Activated CD8-positive, alpha-beta memory T cell treated with anti-CD3 and anti-CD28 coated beads for 36 hours (primary cell): ENCODE measurements around the gene CAP2. TPM values are rescaled to one million over a fixed set of nuclear protein-coding genes. Genes with fewer than 3 reads are reported as not detected.
"Not testable (repeated sequence)": the region's sequence is repeated elsewhere in the genome, so short reads cannot be mapped to it uniquely, and the experiment has no call there.

ENCODE experiments used
- CTCF ChIA-PET: fragments of 350-600 bp; sonication (Branson Sonifier 250); formaldehyde crosslinking; loops from one replicate; lab custom pipeline; 2021; ENCODE audit warnings: antibody characterized with exemption; lab: Charles Lee
- POLR2A ChIA-PET: fragments of 350-600 bp; sonication (Branson Sonifier 250); formaldehyde crosslinking; loops from one replicate; lab custom pipeline; 2021; ENCODE audit warnings: antibody characterized with exemption; lab: Charles Lee
- total RNA-seq, 2 experiments: library from RNA; stranded (reverse); gene quantifications; one replicate each; pipeline ENCODE4 v1.2.3, GENCODE V29; 2021

CAP2 gene
- total RNA-seq, 2 experiments from 2014 or later = not detected

DNA sequence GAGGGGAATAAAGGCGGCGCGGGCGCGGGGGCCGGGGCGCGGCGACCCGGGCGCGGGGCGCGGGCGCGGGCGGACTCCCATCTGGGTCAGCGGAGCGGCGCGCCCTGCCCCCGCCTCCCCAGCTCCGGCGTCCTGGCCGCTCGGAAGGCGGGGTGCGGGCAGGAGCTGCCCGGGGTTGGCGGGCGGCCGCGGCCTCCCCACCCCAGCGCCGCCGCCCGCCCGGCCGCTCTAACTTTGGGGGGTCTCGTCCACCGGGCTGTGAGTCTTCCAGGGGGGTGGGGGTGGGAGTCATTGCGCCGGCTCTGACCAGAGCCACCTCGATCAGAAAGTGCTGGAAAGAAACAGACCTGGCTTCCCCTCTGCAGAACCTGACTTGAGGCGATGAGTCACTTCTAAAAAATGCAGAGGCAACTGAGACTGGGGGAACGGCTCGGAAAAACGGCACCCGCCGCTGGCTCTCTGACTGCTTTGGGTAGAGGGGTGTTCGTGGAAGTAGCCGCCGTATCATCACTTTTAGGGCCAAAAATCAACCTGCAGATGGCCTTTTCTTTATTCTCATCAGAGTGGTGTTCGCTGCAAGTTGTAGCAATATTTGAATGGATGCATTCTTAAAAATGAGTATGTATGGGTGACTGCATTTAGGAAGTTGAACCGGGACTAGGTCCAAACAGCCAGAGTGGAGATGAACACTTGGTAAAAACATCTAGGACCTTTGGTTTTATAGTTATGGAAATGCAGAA, 667 bp downstream of the CAP2 start:
- ChIA-PET POLR2A (no interaction called here), CTCF (no interaction called here)

DNA sequence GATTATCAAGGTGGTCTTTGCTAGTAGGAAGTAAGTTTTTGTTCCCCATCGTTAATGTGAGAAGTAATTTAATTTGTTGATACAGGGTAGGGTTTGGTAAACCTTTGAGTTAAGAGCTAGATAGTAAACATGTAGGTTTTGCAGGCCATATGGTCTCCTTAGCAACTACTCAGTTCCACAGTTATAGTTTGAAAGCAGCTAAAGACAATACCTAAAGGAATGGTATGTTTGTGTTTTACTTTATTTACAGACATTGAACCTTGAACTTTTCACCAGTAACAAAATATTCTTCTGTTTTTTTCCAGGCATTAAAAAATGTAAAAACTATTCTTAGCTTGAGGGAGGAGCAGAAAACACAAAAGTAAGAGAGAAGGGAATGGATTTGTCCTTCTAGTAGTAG, 1.7 kb downstream of the CAP2 start:
- POLR2A ChIA-PET = no interaction called here
- CTCF ChIA-PET = no interaction called here

DNA sequence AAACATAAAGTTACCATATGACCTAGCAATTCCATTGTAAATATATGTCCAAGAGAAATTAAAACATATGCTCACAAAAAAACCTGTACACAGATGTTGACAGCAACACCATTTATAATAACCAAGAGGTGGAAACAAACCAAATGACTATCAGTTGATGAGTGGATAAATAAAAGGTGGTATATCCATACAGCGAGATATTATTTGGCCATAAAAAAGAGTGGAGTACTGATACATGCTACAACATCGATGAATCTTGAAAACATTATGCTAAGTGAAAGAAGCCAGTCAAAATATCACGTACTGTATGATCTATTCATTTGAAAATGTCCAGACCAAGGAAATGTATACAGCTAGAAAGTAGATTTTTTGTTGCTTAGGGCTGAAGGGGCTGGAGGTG, 2.9 kb downstream of the CAP2 start:
- POLR2A ChIA-PET = no interaction called here

DNA sequence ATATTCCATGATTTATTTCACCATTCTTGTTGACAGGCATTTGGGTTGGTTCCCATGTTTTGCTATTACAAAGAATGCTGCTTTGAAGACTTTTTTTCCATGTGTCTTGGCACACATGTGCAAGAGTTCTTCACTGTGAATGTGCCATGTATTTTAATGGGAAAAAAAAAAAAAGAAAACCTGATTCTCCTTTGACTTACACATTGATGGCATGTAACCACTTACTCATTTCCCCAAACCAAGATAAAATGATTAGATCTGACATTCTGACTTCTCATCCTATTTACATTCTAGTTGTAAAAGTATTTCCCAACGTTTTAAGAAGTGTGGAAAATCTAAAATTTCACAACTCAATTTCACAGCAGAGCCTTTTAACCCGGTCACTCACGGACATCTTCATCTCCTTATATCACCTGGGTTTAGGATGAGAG, 4.4 kb downstream of the CAP2 start:
- POLR2A ChIA-PET = no interaction called here
- CTCF ChIA-PET = no interaction called here

More for the DNA sequence above, 2.9 kb downstream of the CAP2 start:
- CTCF ChIA-PET = no interaction called here

DNA sequence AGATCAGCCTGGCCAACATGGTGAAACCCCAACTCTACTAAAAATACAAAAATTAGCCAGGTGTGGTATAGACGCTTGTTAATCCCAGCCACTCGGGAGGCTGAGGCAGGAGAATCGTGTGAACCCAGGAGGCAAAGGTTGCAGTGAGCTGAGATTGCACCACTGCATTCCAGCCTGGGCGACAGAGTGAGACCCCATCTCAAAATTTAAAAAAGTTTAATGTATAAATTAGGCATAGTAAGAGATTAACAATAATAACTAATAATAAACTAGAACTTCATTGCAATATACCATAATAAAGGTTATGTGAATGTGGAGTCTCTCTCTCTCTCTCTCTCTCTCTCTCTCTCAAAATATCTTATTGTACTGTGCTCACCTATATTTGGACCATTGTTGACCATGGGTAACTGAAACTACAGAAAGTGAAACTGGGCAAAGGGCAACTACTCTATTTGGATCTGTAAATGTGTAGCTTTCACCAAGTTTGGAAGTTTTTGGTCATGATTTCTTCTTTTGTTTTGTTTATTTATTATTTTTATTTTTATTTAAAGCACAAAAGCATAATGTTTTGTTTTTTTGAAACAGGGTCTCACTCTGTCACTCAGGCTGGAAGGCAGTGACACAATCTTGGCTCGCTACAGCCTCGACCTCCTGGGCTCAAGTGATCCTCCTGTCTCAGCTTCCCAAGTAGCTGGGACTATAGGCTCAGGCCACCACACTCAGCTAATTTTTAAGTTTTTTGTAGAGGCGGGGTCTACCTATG, 12.0 kb downstream of the CAP2 start:
- CTCF ChIA-PET, POLR2A ChIA-PET: not testable (repeated sequence)

DNA sequence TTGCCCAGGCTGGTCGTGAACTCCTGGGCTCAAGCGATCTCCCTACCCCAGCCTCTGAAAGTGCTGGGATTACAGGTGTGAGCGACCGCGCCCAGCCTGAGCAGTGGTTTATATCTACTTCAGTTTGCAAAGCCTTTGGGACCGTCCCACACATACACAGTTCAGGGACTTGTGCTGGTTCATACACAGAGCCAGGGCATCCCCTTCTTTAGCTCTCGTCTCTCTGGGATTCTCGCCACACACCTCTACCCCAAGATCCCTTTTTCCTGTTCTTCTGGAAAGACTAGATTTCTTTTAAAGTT, 12.5 kb downstream of the CAP2 start:
- POLR2A ChIA-PET = no interaction called here
- CTCF ChIA-PET = no interaction called here

DNA sequence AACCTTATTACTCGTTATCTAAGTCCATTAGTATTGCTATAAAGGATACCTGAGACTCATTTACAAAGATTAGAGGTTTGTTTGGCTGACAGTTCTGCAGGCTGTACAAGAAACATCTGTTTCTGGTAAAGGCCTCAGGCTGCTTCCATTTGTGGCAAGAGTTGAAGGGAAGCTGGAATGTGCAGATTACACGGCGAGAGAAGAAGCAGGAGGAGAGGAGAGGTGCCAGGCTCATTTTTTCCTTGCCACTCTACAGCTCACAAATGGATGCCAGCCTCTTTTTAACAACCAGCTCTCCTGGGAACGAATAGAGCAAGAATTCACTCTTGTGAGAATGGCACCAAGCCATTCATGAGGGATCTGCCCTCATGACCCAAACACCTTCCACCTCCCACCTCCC, 14.7 kb downstream of the CAP2 start:
- ChIA-PET CTCF (no interaction called here), POLR2A (interaction anchor here (0.5 kb wide), 1 partner anchor 397 kb away, joined by 16 read pairs; no protein-coding TSS in a partner anchor)

DNA sequence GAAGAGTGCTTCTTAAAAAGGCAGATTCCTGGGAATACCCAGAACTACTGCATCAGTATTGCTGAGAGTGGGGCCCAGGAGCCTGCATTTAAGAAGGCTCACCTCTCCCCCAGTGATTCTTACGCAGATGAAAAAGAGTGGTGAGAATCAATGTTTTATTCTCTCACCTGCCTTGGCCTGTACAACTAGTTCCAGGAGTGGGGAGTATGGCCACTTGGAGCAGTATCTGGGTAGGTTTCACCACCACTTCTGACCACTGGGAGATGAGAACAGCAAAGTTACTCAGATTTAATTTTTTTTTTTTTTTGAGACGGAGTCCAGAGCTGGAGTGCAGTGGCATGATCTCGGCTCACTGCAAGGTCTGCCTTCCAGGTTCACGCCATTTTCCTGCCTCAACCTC, 16.9 kb downstream of the CAP2 start:
- CTCF ChIA-PET = no interaction called here

DNA sequence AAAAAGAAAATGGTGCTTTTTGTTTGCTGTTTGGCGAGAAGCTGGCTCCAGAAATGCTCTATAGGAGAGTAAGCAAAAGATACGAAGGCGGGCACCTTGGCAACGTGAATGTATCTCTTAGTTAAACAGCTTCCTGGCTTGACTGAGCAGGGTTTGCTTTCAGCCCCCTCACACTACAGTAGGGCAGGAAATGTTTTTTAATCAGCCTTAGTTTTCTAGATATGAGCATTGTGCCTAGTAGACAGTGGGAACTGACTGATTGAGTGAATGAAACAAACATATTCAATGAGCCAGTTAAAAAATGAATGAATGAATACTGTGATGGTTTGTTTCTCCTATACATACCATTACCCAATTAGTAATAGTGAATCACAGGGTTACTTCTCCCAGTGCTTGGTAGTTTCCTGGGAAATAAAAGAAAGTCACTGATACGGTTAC, 19.9 kb downstream of the CAP2 start:
- POLR2A ChIA-PET = no interaction called here
- CTCF ChIA-PET = no interaction called here

More for the DNA sequence above, 16.9 kb downstream of the CAP2 start:
- POLR2A ChIA-PET = no interaction called here

DNA sequence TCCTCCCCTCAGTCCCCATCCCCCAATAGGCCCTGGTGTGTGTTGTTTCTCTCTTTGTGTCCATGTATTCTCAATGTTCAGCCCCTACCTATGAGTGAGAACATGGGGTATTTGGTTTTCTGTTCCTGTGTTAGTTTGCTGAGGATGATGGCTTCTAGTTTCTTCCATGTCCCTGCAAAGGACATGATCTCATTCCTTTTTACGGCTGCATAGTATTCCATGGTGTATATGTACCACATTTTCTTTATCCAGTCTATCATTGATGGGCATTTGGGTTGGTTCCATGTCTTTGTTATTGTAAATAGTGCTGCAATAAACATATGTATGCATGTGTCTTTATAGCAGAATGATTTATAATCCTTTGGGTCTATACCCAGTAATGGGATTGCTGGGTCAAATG, 21.0 kb downstream of the CAP2 start:
- CTCF ChIA-PET, POLR2A ChIA-PET: not testable (repeated sequence)

DNA sequence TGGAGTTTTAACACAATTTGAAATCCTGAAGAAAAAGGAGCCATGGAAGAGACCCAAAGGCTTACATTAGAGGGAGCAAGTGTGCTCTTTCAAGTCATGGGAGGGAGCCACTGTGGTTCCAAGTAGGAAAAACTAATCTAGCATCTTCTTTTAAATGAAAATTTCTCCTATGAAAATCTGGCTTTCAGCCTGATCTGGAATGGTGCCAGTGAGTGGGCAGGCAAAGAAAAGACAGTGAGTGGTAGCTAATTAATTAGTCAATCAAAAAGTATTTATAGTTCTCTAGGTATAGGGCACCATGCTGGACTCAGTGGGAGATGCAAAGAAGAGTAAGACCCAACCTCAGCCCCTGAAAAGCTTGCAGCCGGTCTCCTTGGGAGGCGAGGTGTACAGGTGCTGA, 21.9 kb downstream of the CAP2 start:
- ChIA-PET POLR2A (no interaction called here), CTCF (no interaction called here)

DNA sequence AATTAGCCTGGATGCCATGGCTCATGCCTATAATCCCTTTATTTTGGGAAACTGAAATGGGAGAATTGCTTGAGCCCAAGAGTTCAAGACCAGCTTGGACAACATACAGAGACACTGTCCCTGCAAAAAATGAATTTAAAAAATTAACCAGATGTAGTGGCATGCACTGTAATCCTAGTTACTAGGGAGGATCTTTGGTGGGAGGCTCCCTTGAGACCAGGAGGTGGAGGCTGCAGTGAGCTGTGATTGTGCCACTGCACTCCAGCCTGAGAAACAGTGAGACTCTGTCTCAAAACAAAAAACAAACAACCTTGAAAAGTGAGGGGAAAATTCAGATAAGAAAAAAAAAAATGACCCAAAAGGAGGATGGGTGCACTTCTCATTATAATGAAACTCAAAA, 23.4 kb downstream of the CAP2 start:
- POLR2A ChIA-PET = no interaction called here
- CTCF ChIA-PET = interaction anchor here (0.6 kb wide), 1 partner anchor 206 kb away, joined by 3 read pairs; no protein-coding TSS in a partner anchor

DNA sequence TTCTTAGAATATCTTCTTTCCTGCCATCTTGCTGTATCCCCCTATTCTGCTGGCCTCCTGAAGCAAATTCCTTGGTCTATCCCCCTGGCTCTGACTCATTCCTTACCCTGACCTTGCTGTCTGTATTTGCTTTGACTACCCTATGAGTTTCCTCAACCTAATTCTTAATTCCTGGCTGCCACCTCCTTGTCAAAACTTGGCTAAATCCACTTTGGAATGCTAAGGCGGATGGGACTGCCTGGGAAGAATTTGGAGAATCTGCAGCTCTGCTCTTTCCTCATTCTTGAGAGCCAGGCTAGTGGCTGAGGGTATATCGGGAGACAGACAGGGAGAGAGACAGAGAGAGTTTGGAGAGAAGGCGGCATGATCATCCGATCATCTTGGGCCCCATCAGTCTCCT, 24.4 kb downstream of the CAP2 start:
- ChIA-PET CTCF (no interaction called here), POLR2A (no interaction called here)

DNA sequence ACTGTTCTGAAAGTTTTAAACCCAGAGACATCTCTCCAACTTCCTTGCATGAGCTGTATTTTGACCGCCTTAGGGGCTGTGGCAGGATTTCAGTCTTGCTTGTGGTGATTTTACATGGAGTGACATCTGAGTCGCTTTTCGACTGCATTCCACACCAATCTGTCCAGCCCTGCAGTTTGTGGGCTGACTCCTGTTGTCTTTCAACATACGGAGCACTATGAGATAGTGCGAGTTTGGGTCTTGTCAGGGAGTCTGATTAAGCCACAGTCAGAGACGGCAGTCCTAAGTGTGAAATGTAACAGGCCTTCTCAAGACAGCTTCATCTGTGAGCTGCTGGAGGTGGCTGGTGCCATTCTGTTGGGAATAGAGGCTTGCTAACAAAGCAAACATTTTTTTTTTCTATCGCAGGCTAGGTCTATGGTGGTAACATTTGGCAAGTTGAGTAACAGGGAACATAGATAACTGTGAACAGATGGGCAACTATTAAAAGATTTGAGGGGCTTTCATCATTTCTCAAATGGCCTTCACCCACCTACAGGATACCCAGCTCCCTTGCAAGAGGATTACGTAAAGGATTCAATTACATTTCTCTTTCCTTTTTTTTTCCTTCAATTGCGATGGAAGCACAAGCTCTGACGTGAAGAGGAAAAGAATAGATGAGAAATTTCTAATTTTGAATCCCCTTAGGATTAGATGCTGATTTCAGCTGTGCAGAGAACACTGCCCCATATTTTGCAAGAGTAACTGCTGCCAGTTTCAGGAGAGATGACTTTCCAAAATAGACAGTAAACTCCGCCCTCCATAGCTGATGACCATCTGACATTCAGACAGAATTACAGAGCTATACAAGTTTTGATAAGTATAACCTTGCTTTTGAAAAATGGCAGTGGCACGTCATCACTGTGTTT, 25.1 kb downstream of the CAP2 start:
- POLR2A ChIA-PET = no interaction called here
- CTCF ChIA-PET = no interaction called here

DNA sequence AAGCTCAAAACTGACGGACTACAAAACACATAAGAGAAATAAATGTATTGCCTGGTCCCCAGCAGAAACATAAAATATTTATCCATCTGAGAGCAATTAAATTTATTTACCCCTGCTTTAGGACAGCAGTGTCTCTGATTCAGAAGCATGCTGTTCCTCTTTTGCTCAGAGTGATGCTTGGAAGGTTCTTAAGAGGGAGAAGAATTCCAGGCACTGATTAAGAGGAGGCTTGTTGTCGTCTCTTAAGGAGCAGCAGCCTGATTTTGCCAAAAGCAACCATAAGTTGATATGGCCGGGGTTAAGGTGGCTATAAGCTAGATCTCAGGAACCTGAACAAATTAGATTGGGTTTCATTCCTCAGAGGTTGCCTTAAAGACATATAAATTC, 25.8 kb downstream of the CAP2 start:
- ChIA-PET POLR2A (no interaction called here), CTCF (no interaction called here)

DNA sequence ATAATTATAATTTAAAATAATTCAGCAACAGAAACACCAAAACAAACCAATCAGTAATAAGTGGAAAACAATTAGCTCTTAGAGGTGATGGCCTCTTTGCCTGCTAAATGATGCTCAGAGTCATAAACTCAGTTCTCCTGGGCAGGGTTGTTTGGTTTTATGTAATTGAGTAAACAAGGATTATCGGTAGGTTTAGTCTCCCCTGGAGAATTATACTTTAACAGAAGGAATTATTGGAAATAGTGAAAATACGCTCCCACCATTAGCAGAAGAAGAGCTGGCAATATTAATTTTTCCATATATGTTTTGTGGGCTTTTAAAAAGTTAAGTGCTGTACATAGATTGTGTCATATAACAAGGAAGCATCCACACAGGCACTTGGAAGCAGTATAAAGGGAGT, 27.0 kb downstream of the CAP2 start:
- ChIA-PET CTCF (no interaction called here), POLR2A (no interaction called here)

DNA sequence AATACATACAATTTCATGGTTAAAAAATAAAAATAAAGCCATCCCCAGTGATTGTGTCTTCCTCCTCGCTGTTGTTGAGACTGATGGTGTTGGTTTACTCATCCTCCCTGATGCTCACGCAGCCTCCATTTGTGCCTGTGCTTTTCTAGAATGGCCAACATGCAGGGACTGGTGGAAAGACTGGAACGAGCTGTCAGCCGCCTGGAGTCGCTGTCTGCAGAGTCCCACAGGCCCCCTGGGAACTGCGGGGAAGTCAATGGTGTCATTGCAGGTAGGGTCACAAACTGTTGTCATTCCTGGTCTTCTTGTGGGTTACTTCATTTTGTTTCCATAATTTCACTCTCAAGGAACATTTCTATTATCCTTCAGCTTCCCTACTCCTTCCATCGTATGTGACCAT, 28.0 kb downstream of the CAP2 start:
- CTCF ChIA-PET = no interaction called here
- POLR2A ChIA-PET = no interaction called here

DNA sequence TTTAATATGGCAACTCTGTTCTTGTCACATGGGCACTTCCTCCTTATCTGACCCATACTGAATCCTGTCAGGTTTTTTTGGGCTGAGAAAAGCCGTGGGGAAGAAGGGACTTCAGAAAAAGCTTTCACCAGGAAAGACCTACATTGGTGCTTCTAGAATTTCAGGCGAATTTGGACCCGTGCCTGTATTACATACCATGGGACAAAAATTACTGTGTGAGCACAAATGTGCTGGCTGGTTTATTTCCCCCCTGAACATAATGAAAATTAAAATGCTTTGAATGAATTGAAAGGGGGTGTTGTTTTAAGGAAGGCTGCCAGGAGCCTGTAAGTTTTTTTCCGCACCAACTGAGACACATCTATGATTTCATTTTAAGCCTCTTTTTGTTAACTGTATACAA, 29.6 kb downstream of the CAP2 start:
- CTCF ChIA-PET = no interaction called here

DNA sequence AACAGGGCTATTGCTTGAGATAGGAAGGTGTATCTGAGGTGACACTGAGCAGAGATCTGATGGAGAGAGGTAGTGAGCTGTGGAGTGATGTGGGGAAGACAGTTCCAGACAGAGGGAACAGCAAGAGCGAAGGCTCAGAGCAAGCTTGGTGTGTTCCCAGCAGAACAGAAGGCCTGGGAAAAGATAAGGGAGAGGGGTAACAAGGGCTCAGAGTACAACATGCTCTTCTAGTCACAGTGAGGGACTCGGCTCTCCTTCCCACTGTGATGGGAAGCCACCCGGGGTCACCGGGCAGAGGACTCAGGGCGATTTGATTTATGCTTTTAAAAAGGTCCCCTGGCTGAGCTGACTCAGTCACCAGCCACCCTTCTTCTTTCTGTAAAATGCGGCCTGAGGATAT, 33.7 kb downstream of the CAP2 start:
- CTCF ChIA-PET = no interaction called here
- POLR2A ChIA-PET = no interaction called here

More for the DNA sequence above, 29.6 kb downstream of the CAP2 start:
- POLR2A ChIA-PET = no interaction called here

DNA sequence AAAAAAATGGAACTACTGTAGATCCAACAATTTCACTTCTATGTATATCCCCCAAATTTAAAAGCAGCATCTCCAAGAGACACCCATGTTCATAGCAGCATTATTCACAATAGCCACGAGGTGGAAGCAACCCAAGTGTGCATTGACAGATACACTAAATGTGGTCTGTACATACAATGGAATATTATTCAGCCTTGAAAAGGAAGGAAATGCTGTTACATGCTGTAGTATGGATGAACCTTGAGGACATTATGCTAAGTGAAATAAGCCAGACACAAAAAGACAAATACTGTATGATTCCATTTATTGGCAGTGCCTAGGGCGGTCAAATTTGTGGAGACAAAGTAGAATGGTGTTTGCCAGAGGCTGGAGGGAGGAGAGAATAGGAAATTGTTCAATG, 34.2 kb downstream of the CAP2 start:
- ChIA-PET CTCF (no interaction called here), POLR2A (no interaction called here)
